A549 (cell line): ENCODE measurements around the gene PLA2G5. TPM values are rescaled to one million over a fixed set of nuclear protein-coding genes. Genes with fewer than 3 reads are reported as not detected.

Experiments used
- ATAC-seq, 2 experiments: fragments of 200-7000 bp in 1 of 2; fragments of >200 bp in 1 of 2; cut with Nextera tagmentation in 1 of 2; cut with Tn5 transposase in 1 of 2; 3 replicates each; pipeline versions ENCODE4 v1.8.0 to v1.9.1; 2018 to 2020; ENCODE audit warnings: mild to moderate bottlenecking in 1 of 2, moderate library complexity in 1 of 2
- CTCF ChIA-PET: fragments of 300-600 bp; sonication (Branson Sonifier 250); formaldehyde crosslinking; extraction: SDS; loops from one replicate; lab custom pipeline; 2021; ENCODE audit warnings: antibody characterized with exemption, inconsistent platforms; lab: Yijun Ruan, JAX
- POLR2A ChIA-PET: fragments of 350-600 bp; formaldehyde crosslinking; extraction: SDS; loops from one replicate; lab custom pipeline; 2021; ENCODE audit warnings: antibody characterized with exemption, inconsistent platforms; lab: Yijun Ruan, JAX
- DNase-seq, 2 experiments: peaks; one replicate each; pipeline versions ENCODE4 v3.0.0 to v3.0.0-alpha.2; 2011 to 2016; ENCODE audit warnings: low read depth in 1 of 2, low spot score in 1 of 2
- FAIRE-seq: peaks from 2 replicates; lab custom pipeline; 2011; peaks lifted over from hg19 to GRCh38; lab: Jason Lieb, UNC
- H3K27ac ChIP-seq, 2 experiments: fragments of >200 bp; sonication (Bioruptor Twin); formaldehyde crosslinking; 3 replicates each; pipeline ENCODE4 v1.5.1; 2016 to 2017
- H3K4me1 ChIP-seq: fragments of >200 bp; sonication (Bioruptor Twin); formaldehyde crosslinking; 3 replicates; pipeline ENCODE4 v1.6.1; 2016
- H3K4me2 ChIP-seq: fragments of >200 bp; sonication (Bioruptor Twin); formaldehyde crosslinking; 3 replicates; pipeline ENCODE4 v1.6.1; 2016
- H3K4me3 ChIP-seq: fragments of >200 bp; sonication (Bioruptor Twin); formaldehyde crosslinking; 3 replicates; pipeline ENCODE4 v1.5.1; 2016
- H3K9me3 ChIP-seq: fragments of >200 bp; sonication (Bioruptor Twin); formaldehyde crosslinking; 3 replicates; pipeline ENCODE4 v1.6.1; 2016
- CBX2 ChIP-seq: fragments of 200-600 bp; sonication (generic); IDR thresholded peaks from 2 replicates; pipeline ENCODE4 v1.6.1; 2016; ENCODE audit warnings: low read depth, mild to moderate bottlenecking, borderline replicate concordance
- CHD2 ChIP-seq: fragments of 150-350 bp; IDR thresholded peaks from 2 replicates; pipeline ENCODE4 v1.6.1; 2014; ENCODE audit warnings: low read length; ENCODE audit not compliant: partially characterized antibody
- CHD4 ChIP-seq: fragments of 200-600 bp; sonication (generic); IDR thresholded peaks from 2 replicates; pipeline ENCODE4 v1.6.1; 2016; ENCODE audit warnings: antibody characterized with exemption, mild to moderate bottlenecking, borderline replicate concordance
- E2F6 ChIP-seq: IDR thresholded peaks from 2 replicates; pipeline ENCODE4 v1.6.1; 2012; ENCODE audit warnings: low read depth, borderline replicate concordance
- EHF ChIP-seq: fragments of 250-450 bp; sonication (Bioruptor Pico); IDR thresholded peaks from 2 replicates; pipeline ENCODE4 v1.5.0; 2020; ENCODE audit warnings: mild to moderate bottlenecking
- EP300 ChIP-seq, 2 experiments: fragments of >200 bp; sonication (Bioruptor Twin); formaldehyde crosslinking; IDR thresholded peaks; 2 replicates in 1 of 2; 3 replicates in 1 of 2; pipeline ENCODE4 v1.6.1; 2016 to 2017
- GATA3 ChIP-seq: IDR thresholded peaks from 2 replicates; pipeline ENCODE4 v1.6.1; 2012; ENCODE audit warnings: borderline replicate concordance
- HDAC2 ChIP-seq: fragments of 200-600 bp; sonication (generic); IDR thresholded peaks from 2 replicates; pipeline ENCODE4 v1.6.1; 2016
- HOXB5 ChIP-seq: fragments of 250-450 bp; sonication (Bioruptor Pico); IDR thresholded peaks from 2 replicates; pipeline ENCODE4 v1.5.0; 2020; ENCODE audit warnings: mild to moderate bottlenecking, moderate library complexity
- JUNB ChIP-seq: fragments of >200 bp; sonication (Bioruptor Twin); formaldehyde crosslinking; IDR thresholded peaks from 2 replicates; pipeline ENCODE4 v1.6.1; 2016
- MAX ChIP-seq: IDR thresholded peaks from 2 replicates; pipeline ENCODE4 v1.6.1; 2012
- MAZ ChIP-seq: fragments of 150-350 bp; IDR thresholded peaks from 2 replicates; pipeline ENCODE4 v1.6.1; 2014; ENCODE audit warnings: antibody characterized with exemption, low read depth, low read length, borderline replicate concordance
- MYC ChIP-seq: IDR thresholded peaks from 2 replicates; pipeline ENCODE4 v1.6.1; 2012; ENCODE audit warnings: mild to moderate bottlenecking, inconsistent platforms, low read length, improper control_type of control experiment, borderline replicate concordance
- NFE2L2 ChIP-seq: fragments of 150-350 bp; conservative IDR thresholded peaks from 2 replicates; pipeline ENCODE4 v1.6.1; 2014; ENCODE audit warnings: low read length
- NPAS2 ChIP-seq: fragments of 250-450 bp; sonication (Bioruptor Pico); IDR thresholded peaks from 2 replicates; pipeline ENCODE4 v1.8.0; 2022; ENCODE audit warnings: mild to moderate bottlenecking, moderate library complexity, borderline replicate concordance
- POLR2AphosphoS2 ChIP-seq: conservative IDR thresholded peaks from 2 replicates; pipeline ENCODE4 v1.6.1; 2012; ENCODE audit warnings: low read length, improper control_type of control experiment, inconsistent platforms
- RARB ChIP-seq: fragments of 250-450 bp; sonication (Bioruptor Pico); IDR thresholded peaks from 2 replicates; pipeline ENCODE4 v1.8.0; 2021; ENCODE audit warnings: mild to moderate bottlenecking, moderate library complexity
- RCOR1 ChIP-seq: fragments of 150-350 bp; IDR thresholded peaks from 2 replicates; pipeline ENCODE4 v1.6.1; 2014; ENCODE audit warnings: antibody characterized with exemption, low read length, low read depth
- RFX5 ChIP-seq: fragments of 450-650 bp; IDR thresholded peaks from 2 replicates; pipeline ENCODE4 v1.7.1; 2014; ENCODE audit warnings: antibody characterized with exemption, mild to moderate bottlenecking, moderate library complexity
- RNF2 ChIP-seq: fragments of 200-600 bp; sonication (generic); IDR thresholded peaks from 2 replicates; pipeline ENCODE4 v1.6.1; 2016; ENCODE audit warnings: low read depth, mild to moderate bottlenecking, antibody characterized with exemption, moderate library complexity, borderline replicate concordance
- WGBS: methylation state at CpG from one replicate; pipeline ENCODE4 v1.1.6; 2017; ENCODE audit errors: missing lambda C conversion rate; 5-methylcytosine and 5-hydroxymethylcytosine counted together
- polyA plus RNA-seq, 4 experiments: library from polyadenylated mRNA; depleted of rRNA in 3 of 4; stranded (reverse); fragments of >200 nt; fragmentation: RNase III in 1 of 4; extraction: RNeasy Plus Mini Kit Qiagen cat#74134 plus additional on column Dnase treatment in 1 of 4; gene quantifications; 2 replicates in 3 of 4; 3 replicates in 1 of 4; pipeline ENCODE4 v1.2.3, GENCODE V29; 2011 to 2017
- TF ChIP-seq, protein P1 (sequence below): fragments of 450-650 bp; IDR thresholded peaks from 2 replicates; pipeline ENCODE4 v1.6.1; 2014; ENCODE audit warnings: antibody characterized with exemption
- TF ChIP-seq, protein P2 (sequence below): IDR thresholded peaks from 2 replicates; pipeline ENCODE4 v1.6.1; 2012
- TF ChIP-seq, protein P3 (sequence below): fragments of 250-450 bp; sonication (Bioruptor Pico); IDR thresholded peaks from 2 replicates; pipeline ENCODE4 v1.5.0; 2020; ENCODE audit warnings: low read depth, mild to moderate bottlenecking, moderate library complexity

PLA2G5 gene
- polyA plus RNA-seq, 2 of the 4 experiments (the other 2 are of a cell fraction), result not detected

- ChIA-PET CTCF (interaction anchor here (1.7 to 1.8 kb wide), 2 partner anchors 15 to 65 kb away, joined by 3 read pairs; no protein-coding TSS in a partner anchor), POLR2A (no interaction called here)
- ATAC-seq, result no peak
- no peak overlapping the region for H3K27ac ChIP-seq
- no peak for DNase-seq
- no peak for TF ChIP-seq MAZ
- TF ChIP-seq, protein P1, sequence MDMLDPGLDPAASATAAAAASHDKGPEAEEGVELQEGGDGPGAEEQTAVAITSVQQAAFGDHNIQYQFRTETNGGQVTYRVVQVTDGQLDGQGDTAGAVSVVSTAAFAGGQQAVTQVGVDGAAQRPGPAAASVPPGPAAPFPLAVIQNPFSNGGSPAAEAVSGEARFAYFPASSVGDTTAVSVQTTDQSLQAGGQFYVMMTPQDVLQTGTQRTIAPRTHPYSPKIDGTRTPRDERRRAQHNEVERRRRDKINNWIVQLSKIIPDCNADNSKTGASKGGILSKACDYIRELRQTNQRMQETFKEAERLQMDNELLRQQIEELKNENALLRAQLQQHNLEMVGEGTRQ, result no peak
- TF ChIP-seq CHD4, result no peak
- TF ChIP-seq GATA3, result no peak
- no peak for TF ChIP-seq E2F6
- TF ChIP-seq RNF2, result no peak
- TF ChIP-seq, protein P2, sequence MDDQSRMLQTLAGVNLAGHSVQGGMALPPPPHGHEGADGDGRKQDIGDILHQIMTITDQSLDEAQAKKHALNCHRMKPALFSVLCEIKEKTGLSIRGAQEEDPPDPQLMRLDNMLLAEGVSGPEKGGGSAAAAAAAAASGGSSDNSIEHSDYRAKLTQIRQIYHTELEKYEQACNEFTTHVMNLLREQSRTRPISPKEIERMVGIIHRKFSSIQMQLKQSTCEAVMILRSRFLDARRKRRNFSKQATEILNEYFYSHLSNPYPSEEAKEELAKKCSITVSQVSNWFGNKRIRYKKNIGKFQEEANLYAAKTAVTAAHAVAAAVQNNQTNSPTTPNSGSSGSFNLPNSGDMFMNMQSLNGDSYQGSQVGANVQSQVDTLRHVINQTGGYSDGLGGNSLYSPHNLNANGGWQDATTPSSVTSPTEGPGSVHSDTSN, result no peak
- no peak for TF ChIP-seq RFX5
- TF ChIP-seq HDAC2, result no peak
- TF ChIP-seq, protein P3, sequence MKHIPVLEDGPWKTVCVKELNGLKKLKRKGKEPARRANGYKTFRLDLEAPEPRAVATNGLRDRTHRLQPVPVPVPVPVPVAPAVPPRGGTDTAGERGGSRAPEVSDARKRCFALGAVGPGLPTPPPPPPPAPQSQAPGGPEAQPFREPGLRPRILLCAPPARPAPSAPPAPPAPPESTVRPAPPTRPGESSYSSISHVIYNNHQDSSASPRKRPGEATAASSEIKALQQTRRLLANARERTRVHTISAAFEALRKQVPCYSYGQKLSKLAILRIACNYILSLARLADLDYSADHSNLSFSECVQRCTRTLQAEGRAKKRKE (CRISPR knock-in tag), result no peak
- no peak for TF ChIP-seq EP300 (IDR thresholded peaks at IDR 0.05)
- no peak for TF ChIP-seq CHD2
- TF ChIP-seq POLR2AphosphoS2, result no peak
- no peak for TF ChIP-seq NPAS2 (CRISPR knock-in tag)
- no peak for TF ChIP-seq RCOR1
- no peak for TF ChIP-seq RARB (CRISPR knock-in tag)
- no peak for TF ChIP-seq NFE2L2
- TF ChIP-seq HOXB5, result no peak
- no peaks in the 10 kb centered on the region for H3K4me1 ChIP-seq
- H3K9me3 ChIP-seq, result no peaks in the 10 kb centered on the region
- FAIRE-seq, result no peak
- H3K4me2 ChIP-seq, result no peak overlapping the region
- 90% methylated on average over 1 of the region's 1 CpG for WGBS
- H3K4me3 ChIP-seq, result no peak overlapping the region
Measured at GRCh38 chr1:20086800-20087199, 16.8 kb downstream of the PLA2G5 start.

- Histone ChIP-seq H3K4me1 (no peaks in the 10 kb centered on the region), H3K27ac (no peak overlapping the region), H3K4me3 (no peak overlapping the region), H3K9me3 (no peaks in the 10 kb centered on the region), H3K4me2 (no peak overlapping the region)
- DNase-seq (peak in 1 of 2 experiments; percentile 16), FAIRE-seq (no peak), ATAC-seq (no peak)
- 41% methylated on average over 4 of the region's 4 CpGs for WGBS
- CTCF ChIA-PET, result interaction anchor here (0.6 to 1.8 kb wide), 2 partner anchors 7 to 64 kb away, joined by 3 to 4 read pairs; no protein-coding TSS in a partner anchor
- POLR2A ChIA-PET, result no interaction called here
- TF ChIP-seq POLR2AphosphoS2 (no peak), MYC (no peak), RFX5 (no peak), EP300 (IDR thresholded peaks at IDR 0.05) (no peak), EHF (CRISPR knock-in tag) (no peak), JUNB (no peak), MAX (no peak), CBX2 (no peak)
Measured at GRCh38 chr1:20087668-20088067, 17.7 kb downstream of the PLA2G5 start.
